Raji (cell line): ENCODE data around the gene LSP1.

ENCODE experiments used
- POLR2A ChIP-seq: IDR thresholded peaks from 2 replicates; pipeline ENCODE4 v1.6.1; 2011; ENCODE audit warnings: low read depth, low read length, control low read depth; ENCODE audit not compliant: insufficient read depth

Gene LSP1

GRCh38 chr11:1936072-1936780 is 83.3 kb downstream of the LSP1 start:
- TF ChIP-seq POLR2A = no peak

GRCh38 chr11:1936781-1937615 is 84.1 kb downstream of the LSP1 start:
- TF ChIP-seq POLR2A = no peak

- TF ChIP-seq POLR2A = no peak
These were observed 84.9 kb downstream of the LSP1 start for GRCh38 chr11:1937616-1938342.

GRCh38 chr11:1938343-1939005 is 85.6 kb downstream of the LSP1 start:
- no peak for TF ChIP-seq POLR2A

- TF ChIP-seq POLR2A = no peak
These were observed 86.2 kb downstream of the LSP1 start for GRCh38 chr11:1939006-1939625.
